HG02884 (cell line): ENCODE results near the gene ABLIM3.
"Not testable (repeated sequence)": the region's sequence is repeated elsewhere in the genome, so short reads cannot be mapped to it uniquely, and the experiment has no call there.

ENCODE experiments used
- ATAC-seq: cut with Tn5 transposase; IDR thresholded peaks from one replicate; pipeline ENCODE4 v1.9.1; 2021; ENCODE audit warnings: mild to moderate bottlenecking, moderate library complexity; ENCODE audit not compliant: unreplicated experiment

The ABLIM3 gene

DNA sequence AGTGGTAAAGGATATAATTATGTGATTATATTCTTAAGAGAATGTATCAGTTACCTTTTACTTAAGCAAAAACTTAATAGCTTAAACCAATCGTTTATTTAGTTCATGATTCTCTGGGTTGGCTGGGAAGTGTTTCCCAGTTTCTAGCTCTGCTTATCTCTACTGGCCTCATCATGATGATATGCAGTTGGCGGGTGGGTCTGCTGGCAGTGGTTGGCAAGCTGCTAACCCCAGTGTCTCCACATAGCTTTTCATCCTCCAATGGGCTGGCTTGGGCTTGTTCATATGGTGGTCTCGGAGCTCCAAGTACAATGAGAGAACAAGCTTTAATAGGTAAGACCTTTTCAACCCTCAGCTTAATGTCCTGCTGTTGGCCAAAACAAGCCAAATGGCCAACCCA is 43.8 kb downstream of the ABLIM3 start:
- ATAC-seq, result no peak

DNA sequence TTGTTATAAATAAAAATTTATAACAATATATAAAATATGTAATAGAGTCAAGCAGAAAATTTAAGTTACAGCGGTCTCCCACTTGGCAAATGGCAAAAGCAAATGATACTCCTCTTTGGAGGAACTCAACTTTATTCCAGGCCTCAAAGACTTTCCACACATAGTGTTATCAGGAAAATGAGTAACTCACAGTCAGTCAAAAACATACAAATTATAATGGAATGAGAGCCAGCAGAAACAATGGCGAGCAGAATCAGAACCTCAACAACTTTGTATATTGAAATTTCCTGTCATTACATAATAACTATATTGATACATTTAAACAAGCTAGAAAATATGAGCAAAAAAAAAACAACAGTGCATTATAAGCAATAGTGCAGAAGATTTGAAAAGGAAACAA is 45.2 kb downstream of the ABLIM3 start:
- no peak for ATAC-seq

DNA sequence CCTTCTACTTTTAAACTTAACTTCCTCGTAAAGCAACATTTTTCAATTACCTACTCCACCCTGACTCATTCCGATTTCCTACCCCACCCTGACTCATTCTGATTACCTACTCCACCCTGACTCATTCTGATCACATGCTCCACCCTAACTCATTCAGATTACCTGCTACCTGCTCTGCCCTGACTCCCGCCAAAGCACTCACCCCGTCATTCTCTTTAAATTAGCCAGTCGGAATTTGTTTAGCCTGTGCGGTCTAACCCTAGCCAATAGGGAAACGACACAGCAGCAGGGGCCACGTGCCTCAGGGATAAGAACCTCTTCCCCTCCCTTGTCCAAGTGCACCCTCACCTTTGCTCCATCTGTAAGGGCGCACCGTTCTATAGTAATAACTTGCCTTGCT is 46.3 kb downstream of the ABLIM3 start:
- not testable (repeated sequence) for ATAC-seq

DNA sequence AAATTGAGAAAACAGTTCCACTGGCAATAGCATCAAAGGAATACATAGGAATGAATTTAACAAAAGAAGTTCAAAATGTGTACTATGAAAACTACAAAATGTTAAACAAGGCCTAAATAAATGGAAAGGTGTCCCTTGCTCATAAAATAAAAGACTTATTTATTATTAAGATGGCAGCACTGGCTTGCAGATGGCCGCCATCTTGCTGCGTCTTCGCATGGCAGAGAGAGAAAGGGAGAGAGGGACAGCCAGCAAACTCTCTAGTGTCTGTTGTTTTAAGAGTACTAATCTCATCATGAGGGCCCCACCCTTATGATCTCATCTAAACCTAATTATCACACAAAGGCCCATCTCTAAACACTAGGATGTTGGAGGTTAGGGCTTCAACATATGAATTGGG is 47.1 kb downstream of the ABLIM3 start:
- ATAC-seq, result no peak

DNA sequence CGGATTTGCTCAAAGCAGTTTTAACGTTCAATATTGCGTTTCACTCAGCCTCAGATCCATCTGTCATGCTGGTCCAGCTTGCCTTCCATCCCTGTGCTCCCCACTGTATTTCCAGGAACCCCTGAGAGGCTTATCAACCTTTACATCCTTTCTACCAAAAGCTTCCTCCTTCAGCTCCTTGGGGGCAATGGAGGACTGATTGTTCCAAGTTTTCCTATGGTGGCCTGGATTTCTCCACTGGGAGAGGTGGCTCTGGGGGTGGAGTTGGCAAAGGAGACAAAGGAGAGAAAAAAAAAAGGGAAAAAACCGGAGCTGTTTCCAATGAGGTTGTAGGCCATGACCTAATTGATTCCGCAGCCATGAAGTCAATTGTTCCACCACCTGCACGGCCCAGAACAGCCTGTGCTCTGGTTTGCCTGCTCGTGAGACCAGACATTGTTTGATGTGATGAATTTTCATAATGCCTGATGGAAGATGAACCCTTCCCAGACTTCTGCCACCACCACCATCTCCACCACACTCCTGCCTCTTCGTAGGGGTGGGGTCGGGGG is 54.1 kb downstream of the ABLIM3 start:
- no peak for ATAC-seq

DNA sequence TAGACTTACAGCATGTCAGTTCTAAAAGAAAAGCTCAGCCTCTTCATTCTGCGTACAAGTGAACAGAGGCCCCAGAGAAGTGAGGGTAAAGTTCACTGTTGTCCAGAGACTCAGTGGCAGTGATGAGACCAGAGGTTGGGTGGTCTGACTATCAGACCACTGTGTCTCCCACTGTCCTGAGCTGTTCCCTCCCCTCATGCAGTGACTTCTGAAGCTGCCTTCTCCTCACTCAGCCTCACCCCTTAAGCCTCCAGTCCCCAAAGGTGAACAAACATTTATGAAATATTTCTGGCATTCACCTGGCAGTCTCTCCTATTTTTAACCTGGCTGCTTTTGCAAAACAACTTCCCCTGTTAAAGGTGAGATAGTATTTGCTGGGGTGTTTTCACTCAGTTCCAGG is 54.7 kb downstream of the ABLIM3 start:
- ATAC-seq, result no peak

DNA sequence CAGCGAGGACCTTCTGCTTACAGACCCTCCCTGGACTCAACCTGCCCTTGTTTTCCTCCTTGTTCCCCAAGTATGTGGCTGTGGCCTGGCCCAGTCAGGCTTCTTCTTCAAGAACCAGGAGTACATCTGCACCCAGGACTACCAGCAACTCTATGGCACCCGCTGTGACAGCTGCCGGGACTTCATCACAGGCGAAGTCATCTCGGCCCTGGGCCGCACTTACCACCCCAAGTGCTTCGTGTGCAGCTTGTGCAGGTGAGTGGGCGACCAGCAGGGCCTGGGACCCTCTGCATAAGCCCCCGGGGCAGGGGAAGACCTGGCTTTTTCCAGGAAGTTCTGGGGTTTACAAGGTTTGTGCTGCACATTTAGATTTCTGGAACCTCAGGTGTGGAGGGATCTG is 56.9 kb downstream of the ABLIM3 start:
- no peak for ATAC-seq

DNA sequence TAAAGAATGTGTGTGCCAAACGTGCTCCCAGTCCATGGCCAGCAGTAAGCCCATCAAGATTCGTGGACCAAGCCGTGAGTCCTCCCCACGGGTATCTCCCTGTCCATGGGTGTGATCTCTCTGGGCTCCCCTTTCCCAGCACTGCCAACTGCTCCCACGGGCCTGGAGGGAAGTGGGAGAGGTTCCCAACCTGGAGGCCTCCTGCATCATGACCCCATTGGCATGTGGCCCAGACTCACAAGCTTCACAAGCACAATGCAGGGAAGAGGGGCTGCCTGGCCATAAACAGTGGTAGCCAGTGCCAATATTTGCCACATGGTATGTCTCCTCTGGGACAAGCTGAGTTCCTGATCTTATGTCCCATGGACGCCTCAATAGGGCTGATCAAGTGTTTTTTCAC is 59.1 kb downstream of the ABLIM3 start:
- no peak for ATAC-seq

DNA sequence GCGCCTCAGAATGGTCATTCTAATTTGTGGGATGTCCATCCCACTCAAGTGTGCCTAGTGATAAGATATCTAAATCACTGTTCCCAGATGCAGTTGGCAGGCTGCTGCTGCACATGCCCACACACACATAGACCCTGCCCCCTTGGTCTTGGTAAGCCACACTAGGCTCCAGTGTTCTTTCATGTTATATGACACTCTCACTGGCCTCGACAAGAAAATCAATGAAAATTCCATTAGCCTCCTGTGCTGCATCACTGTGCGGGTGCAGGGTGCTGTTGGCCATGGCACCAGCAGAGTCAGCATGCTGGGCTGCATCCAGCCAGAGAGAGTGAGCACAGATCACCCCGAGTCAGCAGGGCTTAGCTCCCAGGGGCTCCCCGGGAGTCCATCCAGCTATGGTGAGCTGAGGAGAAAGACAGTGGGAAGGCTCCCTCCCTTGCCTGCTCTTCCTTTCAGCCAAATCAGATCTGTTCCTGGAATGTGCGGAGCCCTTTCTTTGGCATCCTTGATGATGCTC is 59.9 kb downstream of the ABLIM3 start:
- no peak for ATAC-seq

DNA sequence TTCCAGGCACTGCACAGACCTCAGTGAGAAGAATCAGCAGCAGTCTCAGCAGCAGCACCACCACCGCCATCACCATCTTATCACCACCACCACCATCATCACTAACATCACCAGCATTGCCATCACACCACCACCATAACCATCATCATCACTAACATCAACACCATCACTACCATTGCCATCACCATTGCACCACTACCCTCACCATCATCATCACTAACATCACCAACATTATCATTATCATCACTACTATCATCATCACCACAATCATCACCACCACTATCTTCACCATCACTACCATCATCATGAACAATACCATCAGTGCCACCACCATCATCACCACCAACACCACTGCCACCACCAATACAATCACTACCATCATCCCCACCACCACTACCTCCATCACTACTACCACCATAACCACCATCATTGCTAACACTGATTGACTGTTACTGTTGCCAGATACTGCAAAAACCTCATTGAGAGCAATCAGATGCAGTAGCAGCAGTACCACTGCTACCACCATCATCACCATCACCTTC is 61.7 kb downstream of the ABLIM3 start:
- ATAC-seq, result no peak

DNA sequence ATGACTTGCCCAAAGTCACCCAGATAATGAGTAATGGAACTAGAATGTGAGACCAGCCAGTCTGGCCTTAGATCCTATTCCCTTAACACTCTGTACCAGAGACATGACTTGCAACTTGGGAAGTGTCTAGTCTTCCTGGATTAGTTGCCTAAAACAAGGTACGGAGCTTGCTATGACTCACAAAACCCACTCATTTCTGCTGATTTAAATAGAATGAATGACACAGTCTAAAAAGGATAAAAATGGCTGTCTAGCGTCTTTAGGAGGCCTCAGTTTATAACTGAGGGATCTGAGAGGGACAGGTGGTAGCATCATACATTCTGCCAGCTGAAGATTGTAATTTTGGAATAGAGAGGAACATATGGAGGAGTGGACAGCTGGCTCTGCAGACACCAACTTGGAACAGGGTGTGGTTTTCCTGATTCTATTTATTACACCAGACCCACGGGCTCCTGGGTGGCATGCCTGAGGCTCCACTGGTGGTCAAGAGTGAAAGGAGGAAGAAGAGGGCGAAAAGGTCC is 62.7 kb downstream of the ABLIM3 start:
- ATAC-seq, result no peak

DNA sequence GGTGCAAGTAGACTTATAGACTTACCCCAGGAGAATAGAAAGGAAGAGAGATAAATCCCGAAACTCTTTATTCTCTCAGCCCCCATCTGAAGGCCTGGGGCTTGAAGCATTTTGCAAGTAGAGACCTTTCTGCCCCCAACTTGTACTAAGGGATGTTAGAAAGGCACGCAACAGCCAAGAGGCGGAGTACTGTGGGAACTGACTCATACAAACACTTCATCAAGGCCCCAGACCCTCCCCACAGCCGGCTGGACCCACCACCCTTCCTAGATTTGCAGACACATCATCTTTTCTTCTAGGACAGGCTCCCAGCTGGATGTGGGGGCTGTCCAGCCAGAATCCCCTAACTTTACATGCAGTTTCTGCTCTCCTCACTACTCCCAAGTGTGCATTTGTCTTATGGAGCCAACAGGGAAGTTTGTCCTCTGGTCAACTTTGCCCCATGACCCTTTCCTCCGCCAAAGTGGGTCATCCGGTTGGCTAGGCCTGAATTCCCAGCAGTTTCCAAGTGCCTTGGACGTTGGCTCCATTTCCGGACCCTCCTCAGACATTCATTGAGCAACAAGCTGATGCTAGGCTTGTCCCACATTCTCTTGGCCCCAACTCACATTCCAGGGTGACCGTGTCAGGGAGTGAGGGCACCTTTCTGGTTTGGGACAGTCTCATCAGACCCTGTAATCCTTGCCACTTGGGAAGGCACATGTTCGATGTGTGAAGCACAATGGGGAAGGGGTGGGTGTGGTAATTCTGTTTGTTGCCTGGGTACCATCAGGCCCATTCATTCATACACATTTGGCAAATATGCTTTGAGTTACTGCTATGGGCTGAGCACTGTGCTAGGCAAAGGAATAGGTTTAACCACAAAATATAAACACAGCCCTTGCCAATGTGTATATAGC is 64.6 kb downstream of the ABLIM3 start:
- ATAC-seq, result no peak

DNA sequence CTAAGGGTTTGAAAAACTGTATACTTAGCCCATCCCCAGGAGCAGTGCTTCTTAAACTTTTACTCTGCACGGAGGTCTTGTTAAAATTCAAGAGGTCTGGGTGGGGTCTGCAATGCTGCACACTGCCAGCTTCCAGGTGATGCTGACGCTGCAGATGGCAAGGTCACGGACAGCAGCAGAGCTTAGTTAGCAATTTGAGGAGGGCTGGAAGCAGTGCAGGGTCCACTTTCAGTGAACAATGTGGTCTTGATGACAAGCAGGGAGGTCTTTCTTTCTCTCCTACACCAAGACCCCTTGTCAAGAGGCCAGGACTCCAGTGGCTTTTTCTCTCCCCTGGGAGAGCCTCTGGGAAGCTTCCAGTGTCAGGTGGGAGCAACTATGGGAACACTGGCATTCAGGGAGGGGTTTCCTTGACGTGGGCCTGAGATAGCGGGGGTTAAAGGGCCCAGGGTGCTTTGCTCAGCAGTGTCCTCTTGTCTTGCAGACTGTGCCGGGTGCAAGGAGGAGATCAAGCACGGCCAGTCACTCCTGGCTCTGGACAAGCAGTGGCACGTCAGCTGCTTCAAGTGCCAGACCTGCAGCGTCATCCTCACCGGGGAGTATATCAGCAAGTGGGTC is 65.3 kb downstream of the ABLIM3 start:
- ATAC-seq, result no peak

DNA sequence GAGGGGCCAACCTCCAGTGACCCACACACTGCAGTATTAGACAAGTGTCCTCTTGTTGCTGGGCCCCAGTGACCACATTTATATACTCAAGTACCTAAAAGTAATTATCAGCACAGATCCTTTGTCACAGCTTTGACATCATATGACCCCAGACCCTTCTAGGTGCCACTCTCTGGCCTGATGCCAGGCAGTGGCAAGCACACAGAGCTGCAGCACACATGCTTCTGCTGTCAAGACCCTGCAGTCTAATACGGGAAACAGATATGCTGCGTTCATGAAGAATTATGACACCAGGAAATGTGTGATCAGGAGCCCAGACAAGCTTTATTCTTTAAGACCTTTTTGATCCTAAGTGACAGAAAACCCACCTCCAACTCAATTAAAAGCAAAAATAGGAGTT is 66.5 kb downstream of the ABLIM3 start:
- ATAC-seq, result no peak

DNA sequence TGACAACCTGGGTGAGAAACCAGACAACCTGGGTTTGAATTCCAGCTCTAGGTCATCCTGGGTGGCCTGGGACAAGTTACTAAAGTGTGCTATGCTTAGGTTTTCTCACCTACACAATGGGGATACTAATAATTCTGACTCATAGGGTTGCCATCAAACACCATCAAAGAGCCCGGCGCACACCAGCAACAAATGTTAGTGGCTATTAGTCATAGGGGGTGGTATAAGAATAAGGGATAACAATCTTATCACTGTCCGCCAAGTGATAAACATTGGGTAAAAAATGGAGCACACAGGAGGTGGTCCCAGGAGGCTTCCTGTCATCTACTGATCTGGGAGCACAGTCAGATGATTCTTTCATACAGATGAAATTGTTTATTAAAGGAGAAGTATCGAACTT is 68.9 kb downstream of the ABLIM3 start:
- no peak for ATAC-seq

DNA sequence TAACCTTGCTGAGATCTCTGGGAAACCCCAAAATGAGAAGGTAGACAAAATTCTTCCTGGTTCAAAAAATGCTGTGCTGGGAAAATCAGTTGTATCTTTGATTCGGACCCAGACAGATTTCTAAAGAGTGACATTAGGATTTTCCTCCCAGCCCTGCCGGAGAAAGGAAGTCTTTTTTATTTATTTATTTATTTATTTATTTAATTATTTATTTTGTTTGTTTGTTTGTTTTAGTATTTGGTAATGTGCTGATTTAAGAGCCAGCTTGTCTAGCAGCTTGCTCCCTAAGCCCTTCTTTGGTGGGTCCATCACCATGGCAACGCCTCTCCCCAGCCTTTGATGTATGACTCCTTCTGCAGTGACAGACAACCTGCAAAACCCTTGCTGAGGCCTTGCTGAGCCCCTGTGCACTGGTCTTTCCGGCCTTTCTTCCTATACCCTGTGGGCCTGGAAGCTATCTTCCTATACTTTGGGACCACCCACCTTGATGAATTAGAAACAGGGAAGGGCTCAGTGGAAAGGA is 69.7 kb downstream of the ABLIM3 start:
- ATAC-seq, result no peak

DNA sequence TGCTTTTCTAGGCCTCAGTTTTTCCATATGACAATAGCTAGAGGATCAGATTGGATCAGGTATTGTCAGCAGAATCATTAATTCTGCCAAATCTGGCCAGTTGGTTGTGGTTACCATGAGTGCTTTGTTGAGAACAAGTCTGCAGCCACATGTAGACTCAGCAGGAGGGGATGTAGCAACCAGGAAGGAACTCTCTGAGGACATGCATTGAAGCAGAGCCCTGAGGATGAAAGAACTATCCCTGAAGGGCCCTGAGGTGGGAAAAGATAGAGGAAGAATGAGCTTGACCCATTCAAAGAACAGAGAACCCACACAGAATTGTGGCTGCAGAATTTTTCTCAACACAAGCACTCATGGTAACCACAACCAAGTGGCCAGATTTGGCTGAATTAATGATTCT is 70.3 kb downstream of the ABLIM3 start:
- no peak for ATAC-seq

DNA sequence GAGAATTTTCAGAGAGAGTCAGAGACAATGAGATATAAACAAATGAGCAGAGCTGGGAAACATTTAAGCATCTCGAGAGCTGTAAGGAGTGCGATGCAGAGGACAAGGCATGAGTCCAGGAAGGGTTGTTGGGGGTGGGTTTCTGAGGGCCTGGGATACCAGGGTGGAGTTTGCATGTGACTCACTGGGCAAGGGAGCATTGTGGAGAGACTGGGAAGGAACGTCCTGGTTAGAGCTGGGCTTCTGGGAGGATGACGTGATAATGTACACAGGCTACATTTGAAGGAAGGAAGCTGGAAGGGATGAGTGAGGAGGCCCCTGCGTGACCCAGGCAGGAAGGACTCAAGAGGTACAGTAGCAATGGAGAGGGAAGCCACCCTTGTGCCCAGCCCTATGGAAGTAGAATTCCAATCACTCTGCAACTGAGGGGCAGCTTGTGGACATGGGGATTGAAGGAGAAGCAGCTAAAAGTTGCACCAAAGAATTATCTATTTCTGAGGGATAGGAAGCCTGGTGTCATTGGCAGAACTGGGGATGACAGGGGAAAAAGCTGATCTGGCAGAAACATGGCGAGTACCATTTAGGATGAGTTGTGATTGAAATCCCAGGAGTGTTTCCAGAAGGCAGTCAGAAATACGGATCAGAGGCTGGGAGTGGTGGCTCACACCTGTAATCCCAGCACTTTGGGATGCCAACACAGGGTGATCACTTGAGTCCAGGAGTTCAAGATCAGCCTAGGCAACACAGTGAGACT is 71.1 kb downstream of the ABLIM3 start:
- ATAC-seq, result no peak

DNA sequence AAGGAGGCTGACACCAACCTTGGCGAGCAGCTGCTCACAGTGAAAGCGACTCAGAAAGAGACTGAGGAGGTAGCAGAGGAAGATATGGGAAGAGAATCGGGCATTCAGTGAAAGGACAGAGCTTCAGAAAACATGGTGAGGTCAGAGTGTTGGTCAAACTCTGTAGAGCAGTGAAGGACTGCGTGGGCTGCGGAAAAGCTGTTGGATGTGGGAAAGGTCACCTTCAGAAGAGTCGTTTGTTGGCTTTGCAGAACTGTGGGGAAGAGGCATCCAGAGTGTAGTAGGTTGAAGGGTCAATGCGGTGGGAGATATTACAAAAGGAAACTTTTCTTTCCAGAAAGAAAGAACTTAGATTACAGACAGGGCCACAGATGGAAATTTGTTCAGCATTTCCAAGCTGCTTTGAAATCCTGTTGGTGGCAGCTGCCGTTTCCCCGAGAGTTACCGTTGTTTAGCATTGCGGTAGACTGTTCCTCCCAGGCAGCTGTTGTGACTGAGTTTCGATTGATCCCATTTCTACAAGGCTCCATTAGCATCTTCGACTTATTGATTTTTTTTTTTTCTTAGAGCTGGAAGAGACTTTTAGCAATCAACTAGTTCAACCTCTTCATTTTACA is 72.1 kb downstream of the ABLIM3 start:
- ATAC-seq, result no peak

DNA sequence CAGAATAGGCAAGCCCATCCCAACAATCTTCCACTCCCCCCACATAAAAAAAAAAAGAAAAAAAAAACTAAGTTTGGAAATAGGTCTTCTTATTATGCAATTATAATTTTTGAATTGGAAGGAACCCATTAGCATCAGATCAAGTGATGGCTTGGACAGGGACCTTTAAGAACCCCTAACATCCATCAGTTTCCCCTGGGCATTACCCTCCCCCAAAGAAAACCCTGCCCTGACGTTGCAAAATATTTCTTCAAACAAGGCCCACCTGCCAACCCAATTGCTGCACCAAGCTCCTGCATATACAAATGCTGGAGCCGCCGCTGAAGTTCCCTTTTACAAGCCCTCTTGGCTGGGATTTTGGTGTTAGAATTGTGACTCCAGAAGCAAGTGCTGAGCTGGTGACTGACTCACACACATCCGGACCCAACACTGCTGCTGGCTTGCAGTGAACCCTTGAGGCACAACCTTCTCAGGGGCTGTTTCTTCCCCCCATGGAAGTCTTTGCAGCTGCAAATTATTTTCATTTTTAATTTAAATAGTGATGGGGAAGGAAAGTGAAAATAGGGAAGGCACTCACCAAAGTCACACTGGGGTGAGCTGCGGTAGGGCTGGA is 74.3 kb downstream of the ABLIM3 start:
- ATAC-seq, result no peak
